Upper lobe of left lung (tissue), 4 donors: ENCODE results near the gene KDM5D.

Experiments used
- POLR2A ChIP-seq, 4 donors: fragments of 450-650 bp; IDR thresholded peaks; one replicate each; pipeline ENCODE4 v1.5.1; 2016 to 2017; ENCODE audit warnings: antibody characterized with exemption in 4 of 4, mild to moderate bottlenecking in 2 of 4
- TF ChIP-seq, protein P1 (sequence below), 6 experiments: fragments of 450-650 bp in 4 of 6; fragments of 200-600 bp in 2 of 6; sonication (generic) in 2 of 6; IDR thresholded peaks; one replicate each; pipeline ENCODE4 v1.5.1; 2016 to 2019; ENCODE audit warnings: antibody characterized with exemption in 6 of 6

DNA sequence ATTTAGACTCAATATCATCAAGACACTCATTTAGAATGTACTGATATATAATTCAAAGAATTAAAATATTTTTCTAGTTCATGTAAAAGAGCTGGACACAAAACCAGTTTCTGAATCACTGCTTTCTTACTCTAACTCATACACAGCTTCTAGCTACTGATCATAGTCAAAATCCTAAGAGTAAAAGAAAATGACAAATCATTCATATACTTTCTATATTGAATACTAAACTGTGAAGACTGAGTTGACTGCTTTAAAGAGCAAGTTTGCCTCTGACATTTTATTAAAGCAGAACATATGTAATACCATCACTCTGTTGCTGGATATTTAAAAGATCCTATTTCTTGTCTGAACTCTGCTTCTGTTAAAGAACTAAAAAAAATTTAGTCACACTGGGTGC lies 2.4 kb downstream of the KDM5D start:
- TF ChIP-seq, protein P1, sequence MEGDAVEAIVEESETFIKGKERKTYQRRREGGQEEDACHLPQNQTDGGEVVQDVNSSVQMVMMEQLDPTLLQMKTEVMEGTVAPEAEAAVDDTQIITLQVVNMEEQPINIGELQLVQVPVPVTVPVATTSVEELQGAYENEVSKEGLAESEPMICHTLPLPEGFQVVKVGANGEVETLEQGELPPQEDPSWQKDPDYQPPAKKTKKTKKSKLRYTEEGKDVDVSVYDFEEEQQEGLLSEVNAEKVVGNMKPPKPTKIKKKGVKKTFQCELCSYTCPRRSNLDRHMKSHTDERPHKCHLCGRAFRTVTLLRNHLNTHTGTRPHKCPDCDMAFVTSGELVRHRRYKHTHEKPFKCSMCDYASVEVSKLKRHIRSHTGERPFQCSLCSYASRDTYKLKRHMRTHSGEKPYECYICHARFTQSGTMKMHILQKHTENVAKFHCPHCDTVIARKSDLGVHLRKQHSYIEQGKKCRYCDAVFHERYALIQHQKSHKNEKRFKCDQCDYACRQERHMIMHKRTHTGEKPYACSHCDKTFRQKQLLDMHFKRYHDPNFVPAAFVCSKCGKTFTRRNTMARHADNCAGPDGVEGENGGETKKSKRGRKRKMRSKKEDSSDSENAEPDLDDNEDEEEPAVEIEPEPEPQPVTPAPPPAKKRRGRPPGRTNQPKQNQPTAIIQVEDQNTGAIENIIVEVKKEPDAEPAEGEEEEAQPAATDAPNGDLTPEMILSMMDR (IDR thresholded peaks at IDR 0.05), result no peak
- TF ChIP-seq POLR2A (IDR thresholded peaks at IDR 0.05), result no peak
